HEK293 (cell line): ENCODE measurements around the gene LARP6.

ENCODE experiments used
- CTCF ChIP-seq: fragments of 450-650 bp; formaldehyde crosslinking; IDR thresholded peaks from 2 replicates; pipeline ENCODE4 v1.5.1; 2016; ENCODE audit warnings: missing biosample characterization, missing genetic modification characterization
- GLI2 ChIP-seq: fragments of 450-650 bp; formaldehyde crosslinking; IDR thresholded peaks from 2 replicates; pipeline ENCODE4; 2017; ENCODE audit warnings: missing biosample characterization, missing genetic modification characterization, low read depth, borderline replicate concordance
- GLIS1 ChIP-seq: fragments of 450-650 bp; formaldehyde crosslinking; IDR thresholded peaks from 2 replicates; pipeline ENCODE4 v1.5.1; 2016; ENCODE audit warnings: missing biosample characterization, missing genetic modification characterization
- MYNN ChIP-seq: fragments of 450-650 bp; formaldehyde crosslinking; IDR thresholded peaks from 2 replicates; pipeline ENCODE4 v1.5.1; 2016; ENCODE audit warnings: missing biosample characterization, missing genetic modification characterization, borderline replicate concordance
- OSR2 ChIP-seq: fragments of 450-650 bp; formaldehyde crosslinking; IDR thresholded peaks from 2 replicates; pipeline ENCODE4 v1.5.1; 2016; ENCODE audit warnings: missing biosample characterization, missing genetic modification characterization
- REPIN1 ChIP-seq: fragments of 450-650 bp; formaldehyde crosslinking; IDR thresholded peaks from 2 replicates; pipeline ENCODE4 v1.5.1; 2017; ENCODE audit warnings: missing biosample characterization, missing genetic modification characterization, low read depth
- SCRT2 ChIP-seq: fragments of 450-650 bp; formaldehyde crosslinking; IDR thresholded peaks from 2 replicates; pipeline ENCODE4 v1.5.1; 2016; ENCODE audit warnings: missing biosample characterization, missing genetic modification characterization
- SP7 ChIP-seq: fragments of 450-650 bp; formaldehyde crosslinking; IDR thresholded peaks from 2 replicates; pipeline ENCODE4 v1.5.1; 2016; ENCODE audit warnings: missing biosample characterization, missing genetic modification characterization
- ZBTB11 ChIP-seq: fragments of 450-650 bp; formaldehyde crosslinking; conservative IDR thresholded peaks from 2 replicates; pipeline ENCODE4 v1.5.1; 2016; ENCODE audit warnings: low read depth, missing biosample characterization, missing genetic modification characterization
- ZBTB26 ChIP-seq: fragments of 450-650 bp; formaldehyde crosslinking; optimal IDR thresholded peaks from 2 replicates; pipeline ENCODE3; 2016; ENCODE audit warnings: missing biosample characterization, mild to moderate bottlenecking, missing genetic modification characterization
- ZBTB44 ChIP-seq: fragments of 450-650 bp; IDR thresholded peaks from 2 replicates; pipeline ENCODE4 v1.5.1; 2018; ENCODE audit warnings: missing biosample characterization, mild to moderate bottlenecking, missing genetic modification characterization
- ZFHX2 ChIP-seq: fragments of 450-650 bp; formaldehyde crosslinking; conservative IDR thresholded peaks from 2 replicates; pipeline ENCODE4 v1.5.1; 2016; ENCODE audit warnings: missing biosample characterization, missing genetic modification characterization
- ZNF114 ChIP-seq: fragments of 450-650 bp; formaldehyde crosslinking; IDR thresholded peaks from 2 replicates; pipeline ENCODE4 v1.5.0; 2017; ENCODE audit warnings: missing biosample characterization, missing genetic modification characterization
- ZNF133 ChIP-seq: fragments of 450-650 bp; formaldehyde crosslinking; IDR thresholded peaks from 2 replicates; pipeline ENCODE4 v1.5.1; 2016; ENCODE audit warnings: missing biosample characterization, missing genetic modification characterization
- ZNF223 ChIP-seq: fragments of 450-650 bp; formaldehyde crosslinking; IDR thresholded peaks from 2 replicates; pipeline ENCODE4 v1.5.1; 2016; ENCODE audit warnings: missing biosample characterization, missing genetic modification characterization
- ZNF23 ChIP-seq: fragments of 450-650 bp; formaldehyde crosslinking; IDR thresholded peaks from 2 replicates; pipeline ENCODE4 v1.5.1; 2016; ENCODE audit warnings: missing biosample characterization, missing genetic modification characterization, borderline replicate concordance
- ZNF266 ChIP-seq: fragments of 450-650 bp; formaldehyde crosslinking; IDR thresholded peaks from 2 replicates; pipeline ENCODE4 v1.5.1; 2016; ENCODE audit warnings: missing biosample characterization, missing genetic modification characterization, low read depth
- ZNF311 ChIP-seq: fragments of 450-650 bp; formaldehyde crosslinking; IDR thresholded peaks from 2 replicates; pipeline ENCODE4 v1.5.1; 2017; ENCODE audit warnings: missing biosample characterization, missing genetic modification characterization, borderline replicate concordance
- ZNF341 ChIP-seq: fragments of 450-650 bp; formaldehyde crosslinking; IDR thresholded peaks from 2 replicates; pipeline ENCODE4; 2016; ENCODE audit warnings: low read depth, missing biosample characterization, missing genetic modification characterization
- ZNF366 ChIP-seq: fragments of 450-650 bp; formaldehyde crosslinking; conservative IDR thresholded peaks from 2 replicates; pipeline ENCODE4 v1.5.1; 2016; ENCODE audit warnings: missing biosample characterization, missing genetic modification characterization
- ZNF423 ChIP-seq: fragments of 450-650 bp; formaldehyde crosslinking; IDR thresholded peaks from 2 replicates; pipeline ENCODE4 v1.5.1; 2016; ENCODE audit warnings: missing biosample characterization, missing genetic modification characterization
- ZNF449 ChIP-seq: fragments of 450-650 bp; formaldehyde crosslinking; IDR thresholded peaks from 2 replicates; pipeline ENCODE4 v1.5.1; 2017; ENCODE audit warnings: missing biosample characterization, mild to moderate bottlenecking, missing genetic modification characterization, moderate library complexity
- ZNF473 ChIP-seq: fragments of 450-650 bp; formaldehyde crosslinking; IDR thresholded peaks from 2 replicates; pipeline ENCODE4 v1.5.1; 2017; ENCODE audit warnings: missing biosample characterization, missing genetic modification characterization
- ZNF558 ChIP-seq: fragments of 450-650 bp; formaldehyde crosslinking; IDR thresholded peaks from 2 replicates; pipeline ENCODE4 v1.5.1; 2016; ENCODE audit warnings: missing biosample characterization, missing genetic modification characterization
- ZNF585B ChIP-seq: fragments of 450-650 bp; formaldehyde crosslinking; IDR thresholded peaks from 2 replicates; pipeline ENCODE4 v1.5.1; 2016; ENCODE audit warnings: missing biosample characterization, missing genetic modification characterization
- ZNF600 ChIP-seq: fragments of 450-650 bp; formaldehyde crosslinking; IDR thresholded peaks from 2 replicates; pipeline ENCODE4 v1.5.1; 2016; ENCODE audit warnings: missing biosample characterization, missing genetic modification characterization
- ZNF610 ChIP-seq: fragments of 450-650 bp; formaldehyde crosslinking; IDR thresholded peaks from 2 replicates; pipeline ENCODE4 v1.5.1; 2016; ENCODE audit warnings: missing biosample characterization, missing genetic modification characterization, borderline replicate concordance
- ZNF692 ChIP-seq: fragments of 450-650 bp; formaldehyde crosslinking; IDR thresholded peaks from 2 replicates; pipeline ENCODE4 v1.5.1; 2016; ENCODE audit warnings: missing biosample characterization, missing genetic modification characterization

Gene LARP6

GRCh38 chr15:70892002-70892911 is 38.3 kb upstream of the LARP6 start, which contains the start of the genes LRRC49 and THAP10 (continued):
- peak; percentile 63 for TF ChIP-seq ZFHX2
- TF ChIP-seq ZNF473 (tag by site-specific recombination) = no peak
- TF ChIP-seq ZNF585B (tag by site-specific recombination) = 0 out of 2 replicates have a peak, but pooled peaks have one; percentile 16
- no peak for TF ChIP-seq ZNF23 (tag by site-specific recombination)
- TF ChIP-seq SP7 (tag by site-specific recombination) = peak; percentile 91
- peak; percentile 56; the same call in 1 of the 2 replicates for TF ChIP-seq ZBTB44 (tag by site-specific recombination)
- peak; percentile 98 for TF ChIP-seq ZNF600 (tag by site-specific recombination)
- peak; percentile 75 for TF ChIP-seq CTCF (tag by site-specific recombination)
- TF ChIP-seq ZNF133 (tag by site-specific recombination) = no peak
- TF ChIP-seq ZNF558 = peak; percentile 47; the same call in 1 of the 2 replicates
- TF ChIP-seq ZNF366 (tag by site-specific recombination) = peak; percentile 90
- TF ChIP-seq MYNN = peak; percentile 99
- TF ChIP-seq ZBTB26 = peak; percentile 62
- peak; percentile 99 for TF ChIP-seq ZBTB11 (tag by site-specific recombination)
- TF ChIP-seq SCRT2 (tag by site-specific recombination) = peak; percentile 71
- TF ChIP-seq ZNF311 (tag by site-specific recombination) = no peak
- peak; percentile 91 for TF ChIP-seq ZNF610 (tag by site-specific recombination)
- TF ChIP-seq GLI2 (tag by site-specific recombination) = no peak
- TF ChIP-seq OSR2 = peak; percentile 29; the same call in 1 of the 2 replicates
- TF ChIP-seq ZNF423 = 0 out of 2 replicates have a peak, but pooled peaks have one; percentile 20
- TF ChIP-seq ZNF114 (tag by site-specific recombination) = no peak
- peak; percentile 61; the same call in 1 of the 2 replicates for TF ChIP-seq ZNF449 (tag by site-specific recombination)
- peak; percentile 93 for TF ChIP-seq ZNF692
- peak; percentile 86 for TF ChIP-seq REPIN1 (tag by site-specific recombination)
- 0 out of 2 replicates have a peak, but pooled peaks have one; percentile 21 for TF ChIP-seq ZNF223 (tag by site-specific recombination)
- peak; percentile 94 for TF ChIP-seq ZNF341 (tag by site-specific recombination)
- no peak for TF ChIP-seq ZNF266 (tag by site-specific recombination)
- TF ChIP-seq GLIS1 (tag by site-specific recombination) = peak; percentile 87
